ENCODE measurements around the gene ARHGAP22.

GRCh38 chr10:48412081-48412480 is 192.8 kb downstream of the ARHGAP22 start:
- TF ChIP-seq POLR2A (IDR thresholded peaks at IDR 0.05; ENCODE audit: low read length) (no peak), GATA1 (IDR thresholded peaks at IDR 0.05; ENCODE audit: low read depth, low read length) (no peak)
